ENCODE results near the gene RNF114. TPM values are rescaled to one million over a fixed set of nuclear protein-coding genes. Genes with fewer than 3 reads are reported as not detected.
"Not testable (repeated sequence)": the region's sequence is repeated elsewhere in the genome, so short reads cannot be mapped to it uniquely, and the experiment has no call there.

RNF114 gene
- total RNA-seq, 1 donor from 2014 or later, result 60.1 TPM

- H3K4me3 Mint-ChIP-seq; H3K9me3 Mint-ChIP-seq; H3K27ac Mint-ChIP-seq; H3K4me1 Mint-ChIP-seq; H3K36me3 Mint-ChIP-seq (ENCODE audit: low read depth); DNase-seq; intact Hi-C loops (cut with micrococcal nuclease): not testable (repeated sequence)
- peaks cover 32% of the 10 kb centered on the region for H3K27me3 Mint-ChIP-seq
Observed at GRCh38 chr20:49977740-49978139, 41.5 kb downstream of the RNF114 start.

GRCh38 chr20:49978685-49979029 is 42.5 kb downstream of the RNF114 start:
- Mint-ChIP-seq H3K4me1 (peaks cover 12% of the 10 kb centered on the region), H3K27ac (no peak overlapping the region), H3K36me3 (ENCODE audit: low read depth) (no peaks in the 10 kb centered on the region), H3K4me3 (no peak overlapping the region), H3K27me3 (peaks cover 33% of the 10 kb centered on the region), H3K9me3 (no peaks in the 10 kb centered on the region)
- no peak for DNase-seq
- intact Hi-C loops (cut with micrococcal nuclease), result loop anchor here (1.0 kb wide), 1 partner anchor 93 kb away; no protein-coding TSS in a partner anchor

- H3K4me1 Mint-ChIP-seq, result peaks cover 13% of the 10 kb centered on the region
- no peak overlapping the region for H3K4me3 Mint-ChIP-seq
- H3K36me3 Mint-ChIP-seq (ENCODE audit: low read depth), result no peaks in the 10 kb centered on the region
- peaks cover 35% of the 10 kb centered on the region for H3K27me3 Mint-ChIP-seq
- intact Hi-C loops (cut with micrococcal nuclease), result loop anchor here (1.0 kb wide), 1 partner anchor 92 kb away; no protein-coding TSS in a partner anchor
- no peak overlapping the region for H3K27ac Mint-ChIP-seq
- peak; percentile 89 for DNase-seq
- no peaks in the 10 kb centered on the region for H3K9me3 Mint-ChIP-seq
Observed at GRCh38 chr20:49979030-49979832, 43.0 kb downstream of the RNF114 start.

GRCh38 chr20:49980140-49981008 is 44.2 kb downstream of the RNF114 start:
- Mint-ChIP-seq H3K27me3 (peaks cover 35% of the 10 kb centered on the region), H3K4me1 (peaks cover 13% of the 10 kb centered on the region), H3K4me3 (no peak overlapping the region), H3K36me3 (ENCODE audit: low read depth) (no peaks in the 10 kb centered on the region), H3K27ac (no peak overlapping the region), H3K9me3 (no peaks in the 10 kb centered on the region)
- DNase-seq, result no peak
- intact Hi-C loops (cut with micrococcal nuclease), result loop anchor here (5.0 kb wide), 3 partner anchors 107 to 752 kb away; partner anchors contain the start of gene PARD6B

GRCh38 chr20:49981218-49982071 is 45.2 kb downstream of the RNF114 start:
- Mint-ChIP-seq H3K36me3 (ENCODE audit: low read depth) (no peaks in the 10 kb centered on the region), H3K27ac (peak overlapping the region; percentile 78), H3K27me3 (peaks cover 35% of the 10 kb centered on the region), H3K4me1 (peaks cover 13% of the 10 kb centered on the region), H3K4me3 (peak overlapping the region; percentile 79), H3K9me3 (no peaks in the 10 kb centered on the region)
- no peak for DNase-seq
- intact Hi-C loops (cut with micrococcal nuclease), result loop anchor here (5.0 kb wide), 3 partner anchors 106 to 751 kb away; partner anchors contain the start of gene PARD6B

- intact Hi-C loops (cut with micrococcal nuclease), result loop anchor here (5.0 kb wide), 3 partner anchors 105 to 750 kb away; partner anchors contain the start of gene PARD6B
- Mint-ChIP-seq H3K36me3 (ENCODE audit: low read depth) (no peaks in the 10 kb centered on the region), H3K27ac (peak overlapping the region; percentile 78), H3K27me3 (peaks cover 34% of the 10 kb centered on the region), H3K4me1 (peaks cover 13% of the 10 kb centered on the region), H3K4me3 (peak overlapping the region; percentile 79), H3K9me3 (no peaks in the 10 kb centered on the region)
- DNase-seq, result no peak
Observed at GRCh38 chr20:49982072-49982345, 45.8 kb downstream of the RNF114 start.

GRCh38 chr20:49982346-49983122 is 46.3 kb downstream of the RNF114 start, which contains the start of gene SNAI1:
TSS of gene SNAI1 (plus strand) at chr20:49982980. CDS start at chr20:49983060, 80 bp downstream.
- peak within 1 kb of the TSS; percentile 78 for H3K27ac Mint-ChIP-seq
- H3K4me3 Mint-ChIP-seq, result peak within 1 kb of the TSS; percentile 79
- intact Hi-C loops (cut with micrococcal nuclease), result loop anchor here (5.0 kb wide), 3 partner anchors 105 to 750 kb away; partner anchors contain the start of gene PARD6B
- H3K27me3 Mint-ChIP-seq, result peaks cover 30% of the 10 kb centered on the region
- peak; percentile 95 for DNase-seq
- no peaks in the 10 kb centered on the region for H3K36me3 Mint-ChIP-seq (ENCODE audit: low read depth)
- H3K4me1 Mint-ChIP-seq, result peaks cover 13% of the 10 kb centered on the region
- H3K9me3 Mint-ChIP-seq, result no peaks in the 10 kb centered on the region

- Mint-ChIP-seq H3K9me3 (no peaks in the 10 kb centered on the region), H3K36me3 (ENCODE audit: low read depth) (no peaks in the 10 kb centered on the region), H3K27me3 (peaks cover 30% of the 10 kb centered on the region), H3K4me1 (peaks cover 13% of the 10 kb centered on the region), H3K27ac (peak overlapping the region; percentile 41), H3K4me3 (peak overlapping the region; percentile 75)
- no peak for DNase-seq
- intact Hi-C loops (cut with micrococcal nuclease), result loop anchor here (5.0 kb wide), 3 partner anchors 104 to 749 kb away; partner anchors contain the start of gene PARD6B
Observed at GRCh38 chr20:49983123-49983847, 47.1 kb downstream of the RNF114 start.

GRCh38 chr20:49983848-49984408 is 47.7 kb downstream of the RNF114 start:
- peak overlapping the region; percentile 75 for H3K4me3 Mint-ChIP-seq
- no peaks in the 10 kb centered on the region for H3K36me3 Mint-ChIP-seq (ENCODE audit: low read depth)
- peak; percentile 60 for DNase-seq
- intact Hi-C loops (cut with micrococcal nuclease), result loop anchor here (5.0 kb wide), 3 partner anchors 103 to 748 kb away; partner anchors contain the start of gene PARD6B
- H3K9me3 Mint-ChIP-seq, result no peaks in the 10 kb centered on the region
- peaks cover 16% of the 10 kb centered on the region for H3K4me1 Mint-ChIP-seq
- peaks cover 30% of the 10 kb centered on the region for H3K27me3 Mint-ChIP-seq
- no peak overlapping the region for H3K27ac Mint-ChIP-seq

GRCh38 chr20:49984426-49985153 is 48.4 kb downstream of the RNF114 start:
- no peak overlapping the region for H3K27ac Mint-ChIP-seq
- no peaks in the 10 kb centered on the region for H3K9me3 Mint-ChIP-seq
- peaks cover 27% of the 10 kb centered on the region for H3K27me3 Mint-ChIP-seq
- no peak overlapping the region for H3K4me3 Mint-ChIP-seq
- H3K4me1 Mint-ChIP-seq, result peaks cover 21% of the 10 kb centered on the region
- no peaks in the 10 kb centered on the region for H3K36me3 Mint-ChIP-seq (ENCODE audit: low read depth)
- peak; percentile 58 for DNase-seq
- intact Hi-C loops (cut with micrococcal nuclease), result loop anchor here (5.0 kb wide), 3 partner anchors 103 to 748 kb away; partner anchors contain the start of gene PARD6B

GRCh38 chr20:49985157-49985556 is 49.0 kb downstream of the RNF114 start:
- Mint-ChIP-seq H3K36me3 (ENCODE audit: low read depth) (no peaks in the 10 kb centered on the region), H3K4me1 (peaks cover 21% of the 10 kb centered on the region), H3K27me3 (peaks cover 23% of the 10 kb centered on the region), H3K4me3 (no peak overlapping the region), H3K9me3 (no peaks in the 10 kb centered on the region), H3K27ac (no peak overlapping the region)
- no peak for DNase-seq
- intact Hi-C loops (cut with micrococcal nuclease), result no loop called here
